ENCODE data around the gene ZNF335.

ZNF335 gene

GRCh38 chr20:45971675-45972499, at the start of gene ZNF335:
Gene ZNF335 (minus strand): TSS chr20:45972203. CDS start chr20:45971410, 793 bp downstream.
- peak; percentile 83 for DNase-seq

DNA sequence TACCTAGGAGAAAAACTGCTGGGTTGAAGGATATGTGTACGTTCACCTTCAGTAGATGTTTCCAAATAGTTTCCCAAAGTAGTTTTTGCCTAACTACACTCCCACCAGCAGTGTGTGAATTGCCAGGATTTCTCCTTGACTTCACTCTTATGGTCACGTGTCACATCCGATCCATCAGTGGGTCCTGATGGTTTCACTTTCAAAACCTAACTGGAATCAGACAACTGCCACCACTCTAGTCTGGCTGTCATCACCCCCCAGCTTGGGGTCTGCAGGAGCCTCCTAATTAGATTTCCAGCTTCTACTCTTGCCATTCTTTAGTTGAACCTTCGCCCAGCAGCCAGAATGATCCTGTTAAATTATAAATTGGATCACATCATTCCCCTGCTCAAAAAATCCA, 48.6 kb upstream of the ZNF335 start:
- DNase-seq, result no peak

- no peak for DNase-seq
Measured at GRCh38 chr20:46018611-46019010, 46.6 kb upstream of the ZNF335 start.

DNA sequence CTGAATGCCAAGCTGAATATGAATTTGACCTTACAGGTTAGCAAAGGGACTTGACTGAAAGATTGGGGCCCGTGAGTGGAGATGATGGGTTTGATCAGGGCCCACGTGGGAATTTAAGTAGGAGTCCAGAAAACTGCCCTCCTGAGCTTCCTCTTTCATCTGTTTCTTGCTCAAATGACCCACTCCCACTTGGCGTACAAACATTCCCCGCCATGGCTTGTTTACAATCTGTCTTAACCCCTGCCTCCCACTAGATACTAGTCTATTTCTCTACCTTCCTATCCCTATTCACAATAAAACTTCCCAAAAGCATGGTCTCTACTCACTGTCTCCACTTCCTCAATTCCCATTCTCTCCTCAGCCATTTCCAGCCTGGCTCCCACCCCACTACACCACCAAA, 46.1 kb upstream of the ZNF335 start:
- DNase-seq, result no peak

- DNase-seq, result no peak
Measured at GRCh38 chr20:46017272-46017671, 45.3 kb upstream of the ZNF335 start.

DNA sequence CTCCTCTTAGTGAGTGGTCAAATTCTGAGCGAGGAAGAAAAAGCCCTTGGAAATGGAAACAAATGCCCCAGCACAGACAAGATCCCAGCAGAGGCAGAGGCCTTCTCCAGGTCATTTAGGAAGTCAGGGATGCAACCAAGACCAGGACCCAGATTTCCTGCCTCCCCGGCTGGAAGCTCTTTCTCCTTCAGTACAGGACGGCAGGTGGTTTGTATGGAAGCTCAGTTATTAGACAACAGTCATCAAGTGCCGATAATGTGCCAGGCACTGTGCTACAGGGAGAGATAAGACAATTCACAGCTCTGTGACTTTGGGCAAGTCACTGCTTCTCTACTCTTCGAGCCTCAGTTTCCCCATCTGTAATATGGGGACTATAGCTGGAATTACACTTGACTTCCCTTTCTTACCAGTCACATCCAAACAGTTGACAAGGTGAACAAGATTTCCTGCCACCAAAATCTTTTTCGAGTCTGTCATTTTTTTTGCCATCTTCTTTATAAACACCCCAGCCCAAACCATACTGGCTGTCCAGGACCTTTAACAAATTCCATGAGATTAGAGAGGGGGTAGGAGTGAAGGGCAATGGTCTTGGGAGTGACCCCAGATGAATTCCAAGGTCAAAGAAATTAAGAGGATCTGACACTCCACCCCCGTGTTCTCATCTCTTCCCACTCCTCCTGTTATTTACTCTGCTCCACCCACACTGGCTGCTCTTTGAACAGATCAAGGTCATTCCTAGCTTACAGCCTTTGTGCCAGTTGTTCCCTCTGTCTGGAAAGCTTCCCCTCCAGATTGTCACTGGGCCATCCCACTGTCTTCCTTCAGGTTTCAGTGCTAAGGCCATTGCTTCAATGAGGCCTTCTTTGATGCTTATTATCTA, 42.8 kb upstream of the ZNF335 start:
- DNase-seq, result no peak

GRCh38 chr20:46013829-46014516, 42.0 kb upstream of the ZNF335 start:
- DNase-seq, result peak; percentile 33

GRCh38 chr20:46013322-46013828, 41.4 kb upstream of the ZNF335 start:
- no peak for DNase-seq

DNA sequence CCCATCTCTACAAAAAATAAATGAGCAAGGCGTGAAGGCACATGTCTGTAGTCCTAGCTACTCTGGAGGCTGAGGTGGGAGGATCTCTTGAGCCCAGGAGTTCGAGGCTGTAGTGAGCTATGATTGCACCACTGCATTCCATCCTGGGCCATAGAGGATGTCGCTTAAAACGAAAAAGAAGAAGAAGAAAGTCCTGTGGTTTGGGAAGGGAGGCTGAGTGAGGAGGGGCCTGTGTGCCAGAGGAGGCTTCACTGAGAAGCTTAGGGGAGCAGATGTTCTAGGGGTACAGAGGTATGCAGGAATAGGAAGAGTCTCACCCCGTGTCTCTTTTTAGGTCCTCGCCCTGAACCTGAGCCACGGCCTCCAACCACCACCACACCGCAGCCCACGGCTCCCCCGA, 40.9 kb upstream of the ZNF335 start:
- no peak for DNase-seq

DNA sequence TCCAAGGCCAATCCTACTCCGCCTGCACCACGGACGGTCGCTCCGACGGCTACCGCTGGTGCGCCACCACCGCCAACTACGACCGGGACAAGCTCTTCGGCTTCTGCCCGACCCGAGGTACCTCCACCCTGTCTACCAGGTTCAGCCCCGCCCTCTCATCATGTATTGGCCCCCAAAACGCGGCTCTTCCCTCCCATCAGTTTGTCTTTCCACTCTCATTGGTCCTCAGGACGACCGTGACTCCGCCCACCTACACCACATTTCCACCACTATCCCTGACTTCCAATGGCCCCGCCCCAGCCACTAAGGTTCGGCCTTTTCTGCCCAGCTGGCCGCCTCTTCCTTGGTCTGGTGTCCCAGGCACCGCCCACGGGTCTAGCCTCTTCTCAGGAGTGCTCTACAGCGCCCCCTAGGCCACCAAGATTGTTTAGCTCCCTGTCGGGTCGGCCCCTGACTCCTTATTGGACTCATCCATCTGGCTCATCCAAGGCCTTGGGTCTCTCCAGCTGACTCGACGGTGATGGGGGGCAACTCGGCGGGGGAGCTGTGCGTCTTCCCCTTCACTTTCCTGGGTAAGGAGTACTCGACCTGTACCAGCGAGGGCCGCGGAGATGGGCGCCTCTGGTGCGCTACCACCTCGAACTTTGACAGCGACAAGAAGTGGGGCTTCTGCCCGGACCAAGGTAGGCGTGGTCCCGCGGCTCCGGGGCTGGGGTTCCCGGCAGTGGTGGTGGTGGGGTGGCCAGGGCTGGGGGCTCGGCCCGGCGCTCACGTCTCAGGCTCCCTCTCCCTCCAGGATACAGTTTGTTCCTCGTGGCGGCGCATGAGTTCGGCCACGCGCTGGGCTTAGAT, 39.9 kb upstream of the ZNF335 start:
- DNase-seq, result no peak

- no peak for DNase-seq
Measured at GRCh38 chr20:46010491-46011391, 38.7 kb upstream of the ZNF335 start.

GRCh38 chr20:46009816-46010215, 37.8 kb upstream of the ZNF335 start:
- no peak for DNase-seq

GRCh38 chr20:46007671-46008070, 35.7 kb upstream of the ZNF335 start:
- DNase-seq, result no peak

GRCh38 chr20:46006964-46007363, 35.0 kb upstream of the ZNF335 start:
- no peak for DNase-seq

DNA sequence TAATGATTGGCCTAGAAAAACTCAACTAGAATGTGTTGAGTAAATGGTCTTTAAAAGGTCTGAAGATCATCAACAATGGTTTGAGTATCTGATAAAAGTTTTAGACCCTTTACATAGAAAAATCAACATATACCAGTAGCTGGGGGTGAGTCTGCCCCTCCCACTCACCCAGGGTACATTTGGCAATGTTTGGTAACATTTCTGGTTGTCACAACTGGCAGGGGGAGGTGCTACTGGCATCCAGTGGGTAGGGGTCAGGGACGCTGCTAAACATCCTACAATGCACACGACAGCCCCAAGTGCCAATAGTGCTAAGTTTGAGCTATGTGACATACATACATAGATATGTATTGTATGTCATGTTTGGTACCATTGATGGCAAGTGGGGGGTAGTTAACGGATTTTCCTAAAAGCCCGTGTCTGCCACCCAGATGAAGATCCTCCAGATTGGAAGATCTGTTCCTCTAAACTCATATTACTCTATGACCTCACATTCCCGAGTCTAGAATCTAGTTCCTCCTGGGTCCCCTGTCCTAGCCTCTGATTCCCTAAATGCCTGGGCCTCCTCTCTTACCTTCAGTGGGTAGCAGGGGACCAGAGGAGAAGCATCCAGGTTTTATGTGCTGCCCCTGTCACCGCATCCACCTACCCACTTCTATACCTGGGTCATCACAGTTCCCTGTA, 34.2 kb upstream of the ZNF335 start:
- no peak for DNase-seq

DNA sequence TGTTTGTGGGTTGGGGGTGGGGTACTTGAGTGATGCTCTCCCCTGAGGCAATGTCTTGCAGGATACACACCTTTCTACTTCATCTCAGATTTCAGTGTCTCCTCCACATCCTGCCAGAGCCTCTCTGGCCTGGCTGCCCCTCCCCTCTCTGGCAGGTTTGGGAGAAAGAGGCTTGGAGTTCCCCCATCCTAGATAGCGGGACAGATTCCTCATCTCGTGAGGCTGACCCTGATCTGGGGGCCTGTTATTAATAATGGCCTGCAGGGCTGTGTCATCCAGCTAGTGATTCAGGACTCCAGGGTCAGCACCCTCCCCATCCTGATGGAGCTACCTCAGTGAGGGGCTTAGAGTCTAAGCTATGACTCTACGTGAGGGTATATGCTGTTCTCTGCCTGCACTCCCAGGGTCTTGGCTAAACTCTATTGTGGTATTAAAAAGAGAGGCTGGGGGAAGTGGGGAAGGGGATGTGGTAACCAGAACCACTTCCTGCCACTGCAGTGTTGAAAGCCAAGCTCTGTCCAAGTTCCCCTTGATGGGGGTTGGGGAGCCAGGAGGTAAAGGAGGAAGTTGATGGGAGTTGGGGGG, 33.0 kb upstream of the ZNF335 start:
- no peak for DNase-seq

GRCh38 chr20:46004187-46004586, 32.2 kb upstream of the ZNF335 start:
- DNase-seq, result no peak

- no peak for DNase-seq
Measured at GRCh38 chr20:46002008-46002407, 30.0 kb upstream of the ZNF335 start.

DNA sequence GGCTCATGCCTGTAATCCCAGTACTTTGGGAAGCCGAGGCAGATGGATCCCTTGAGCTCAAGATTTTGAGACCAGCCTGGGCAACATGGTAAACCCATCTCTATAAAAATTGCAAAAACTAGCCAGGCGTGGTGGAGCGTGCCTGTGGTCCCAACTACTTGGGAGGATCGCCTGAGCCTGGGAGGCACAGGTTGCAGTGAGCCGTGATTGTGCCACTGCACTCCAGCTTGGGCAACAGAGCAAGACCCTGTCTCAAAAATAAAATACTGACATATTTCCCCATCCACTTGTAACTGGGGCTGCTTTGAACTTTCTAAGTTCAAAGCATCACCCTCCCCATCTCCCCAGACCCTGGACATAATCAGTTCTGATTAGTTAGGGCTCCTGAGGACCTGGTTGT, 29.5 kb upstream of the ZNF335 start:
- DNase-seq, result no peak

All from NCI-H1694 treated with DMSO at 0.1 percent for 48 hours (cell line).